ENCODE measurements around the gene NOVA2. TPM values are rescaled to one million over a fixed set of nuclear protein-coding genes. Genes with fewer than 3 reads are reported as not detected.

NOVA2 gene
- total RNA-seq, 6 donors from 2014 or later: 4.7 to 19.0 (median 13.9) TPM

- TF ChIP-seq POLR2AphosphoS5 (IDR thresholded peaks at IDR 0.05): no peak
- TF ChIP-seq, protein P1, sequence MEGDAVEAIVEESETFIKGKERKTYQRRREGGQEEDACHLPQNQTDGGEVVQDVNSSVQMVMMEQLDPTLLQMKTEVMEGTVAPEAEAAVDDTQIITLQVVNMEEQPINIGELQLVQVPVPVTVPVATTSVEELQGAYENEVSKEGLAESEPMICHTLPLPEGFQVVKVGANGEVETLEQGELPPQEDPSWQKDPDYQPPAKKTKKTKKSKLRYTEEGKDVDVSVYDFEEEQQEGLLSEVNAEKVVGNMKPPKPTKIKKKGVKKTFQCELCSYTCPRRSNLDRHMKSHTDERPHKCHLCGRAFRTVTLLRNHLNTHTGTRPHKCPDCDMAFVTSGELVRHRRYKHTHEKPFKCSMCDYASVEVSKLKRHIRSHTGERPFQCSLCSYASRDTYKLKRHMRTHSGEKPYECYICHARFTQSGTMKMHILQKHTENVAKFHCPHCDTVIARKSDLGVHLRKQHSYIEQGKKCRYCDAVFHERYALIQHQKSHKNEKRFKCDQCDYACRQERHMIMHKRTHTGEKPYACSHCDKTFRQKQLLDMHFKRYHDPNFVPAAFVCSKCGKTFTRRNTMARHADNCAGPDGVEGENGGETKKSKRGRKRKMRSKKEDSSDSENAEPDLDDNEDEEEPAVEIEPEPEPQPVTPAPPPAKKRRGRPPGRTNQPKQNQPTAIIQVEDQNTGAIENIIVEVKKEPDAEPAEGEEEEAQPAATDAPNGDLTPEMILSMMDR (IDR thresholded peaks at IDR 0.05): no peak
- TF ChIP-seq POLR2A (IDR thresholded peaks at IDR 0.05): no peak
- TF ChIP-seq EP300 (IDR thresholded peaks at IDR 0.05): no peak
- peaks cover 0 to 12% (median 4%) of the 10 kb centered on the region in 4 donors for H3K36me3 ChIP-seq
- no peaks in the 10 kb centered on the region for H3K27me3 ChIP-seq
- DNase-seq (peak in 1 of 2 donors; percentile 87), ATAC-seq (ENCODE audit: low FRiP score in 2 of 2) (no peak)
- peak overlapping the region in 1 of 4 donors; percentile 81 for H3K4me3 ChIP-seq
- no peak overlapping the region for H3K27ac ChIP-seq
- 86 to 92% methylated on average over 15 to 53 of the region's 57 CpGs for WGBS, 2 donors
- peaks cover 35 to 52% (median 42%) of the 10 kb centered on the region in 4 donors for H3K4me1 ChIP-seq
- no peaks in the 10 kb centered on the region for H3K9me3 ChIP-seq
Measured at GRCh38 chr19:45883881-45884681, 89.6 kb downstream of the NOVA2 start.

Small RNAs within 50 kb of the gene (small RNA-seq; reads per million reads assigned to genes)
- gene MIR769: 72.8 to 195 (median 146) reads per million in 4 donors

Other genes starting within 250 kb of the NOVA2 start
- 10 to 100 TPM; 12.0 to 21.1 (median 20.6) TPM for gene FBXO46, start 243.0 kb downstream of the NOVA2 start, total RNA-seq
- gene MEIOSIN, start 240.4 kb downstream of the NOVA2 start, total RNA-seq: not detected
- gene SIX5, start 204.6 kb downstream of the NOVA2 start, total RNA-seq: 10 to 100 TPM in 4 of 6 donors, 1 to 10 TPM in 2; 6.2 to 36.7 (median 17.8) TPM
- gene DMPK, start 191.4 kb downstream of the NOVA2 start, total RNA-seq: 100 to 1,000 TPM in 1 of 6 donors, 10 to 100 TPM in 5; 24.2 to 192 (median 43.8) TPM
- gene DMWD, start 181.0 kb downstream of the NOVA2 start, total RNA-seq: 100 to 1,000 TPM in 1 of 6 donors, 10 to 100 TPM in 5; 29.4 to 109 (median 57.4) TPM
- gene RSPH6A, start 158.6 kb downstream of the NOVA2 start, total RNA-seq: 1 to 10 TPM in 1 of 6 donors, under 1 TPM in 3, not detected in 2; 0.15 to 5.2 (median 0.32) TPM
- 100 to 1,000 TPM in 2 of 6 donors, 10 to 100 TPM in 4; 35.0 to 345 (median 76.0) TPM for gene SYMPK, start 110.7 kb downstream of the NOVA2 start, total RNA-seq
- gene FOXA3, start 109.5 kb downstream of the NOVA2 start, total RNA-seq: 1 to 10 TPM in 1 of 6 donors, under 1 TPM in 2, not detected in 3; 0.46 to 1.2 (median 0.46) TPM
- gene IRF2BP1, start 87.7 kb downstream of the NOVA2 start, total RNA-seq: 10 to 100 TPM; 23.2 to 36.5 (median 30.5) TPM
- gene MYPOP, start 71.3 kb downstream of the NOVA2 start, total RNA-seq: 10 to 100 TPM in 2 of 6 donors, 1 to 10 TPM in 4; 2.3 to 13.6 (median 9.2) TPM
- gene NANOS2, start 59.1 kb downstream of the NOVA2 start, total RNA-seq: not detected
- gene CCDC61, start 21.6 kb upstream of the NOVA2 start, total RNA-seq: 10 to 100 TPM in 5 of 6 donors, 1 to 10 TPM in 1; 5.9 to 28.3 (median 20.3) TPM
- gene PGLYRP1, start 49.2 kb upstream of the NOVA2 start, total RNA-seq: 1 to 10 TPM in 4 of 6 donors, not detected in 2; 2.1 to 4.3 (median 3.3) TPM
- not detected for gene IGFL4, start 67.1 kb upstream of the NOVA2 start, total RNA-seq
- gene IGFL3, start 150.8 kb upstream of the NOVA2 start, total RNA-seq: not detected
- under 1 TPM in 1 of 6 donors, not detected in 5; 0.51 TPM for gene IGFL2, start 174.4 kb upstream of the NOVA2 start, total RNA-seq